GM12875 (cell line): ENCODE data around the gene ACR.
"Not testable (repeated sequence)": the region's sequence is repeated elsewhere in the genome, so short reads cannot be mapped to it uniquely, and the experiment has no call there.

Experiments
- H3K4me3 ChIP-seq: one replicate; pipeline ENCODE4 v1.5.1; 2011; ENCODE audit warnings: low read depth, low read length, control low read depth
- CTCF ChIP-seq: IDR thresholded peaks from 2 replicates; pipeline ENCODE4 v1.5.1; 2011; ENCODE audit warnings: low read depth, mild to moderate bottlenecking, control low read depth, inconsistent platforms, low read length, moderate library complexity, borderline replicate concordance; ENCODE audit not compliant: insufficient read depth

Gene ACR

GRCh38 chr22:50739894-50740293 is 1.9 kb downstream of the ACR start:
- H3K4me3 ChIP-seq, result no peak overlapping the region
- no peak for TF ChIP-seq CTCF

DNA sequence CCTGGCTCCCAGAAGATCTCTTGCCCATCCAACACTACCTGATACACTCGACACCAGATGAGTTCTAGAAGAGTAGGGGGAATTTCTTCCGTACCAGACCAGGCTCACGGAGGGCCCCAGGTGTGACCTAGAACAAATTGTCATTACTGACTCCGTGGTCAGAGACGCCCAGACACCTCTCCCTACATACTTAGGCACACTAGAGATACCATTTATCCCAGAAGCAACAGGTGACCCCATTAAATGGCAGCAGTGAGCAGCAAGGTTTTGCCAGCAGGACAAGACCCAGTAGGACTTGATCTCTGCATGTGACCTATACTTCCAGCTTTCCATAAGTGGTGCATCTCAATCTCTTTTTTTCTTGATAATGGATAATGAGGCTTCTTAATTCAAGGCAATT is 2.7 kb downstream of the ACR start:
- H3K4me3 ChIP-seq, result not testable (repeated sequence)

- not testable (repeated sequence) for H3K4me3 ChIP-seq
These were observed 6.4 kb downstream of the ACR start for GRCh38 chr22:50744424-50744823.

- H3K4me3 ChIP-seq, result not testable (repeated sequence)
These were observed 9.5 kb downstream of the ACR start for GRCh38 chr22:50747521-50747920.

DNA sequence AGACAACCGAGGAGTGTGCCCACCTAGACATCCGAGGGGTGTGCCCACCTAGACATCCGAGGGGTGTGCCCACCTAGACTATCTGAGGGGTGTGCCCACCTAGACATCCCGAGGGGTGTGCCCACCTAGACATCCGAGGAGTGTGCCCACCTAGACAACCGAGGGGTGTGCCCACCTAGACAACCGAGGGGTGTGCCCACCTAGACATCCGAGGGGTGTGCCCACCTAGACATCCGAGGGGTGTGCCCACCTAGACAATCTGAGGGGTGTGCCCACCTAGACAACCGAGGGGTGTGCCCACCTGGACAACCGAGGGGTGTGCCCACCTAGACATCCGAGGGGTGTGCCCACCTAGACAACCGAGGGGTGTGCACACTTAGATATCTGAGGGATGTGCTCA is 10.6 kb downstream of the ACR start:
- H3K4me3 ChIP-seq, result not testable (repeated sequence)

DNA sequence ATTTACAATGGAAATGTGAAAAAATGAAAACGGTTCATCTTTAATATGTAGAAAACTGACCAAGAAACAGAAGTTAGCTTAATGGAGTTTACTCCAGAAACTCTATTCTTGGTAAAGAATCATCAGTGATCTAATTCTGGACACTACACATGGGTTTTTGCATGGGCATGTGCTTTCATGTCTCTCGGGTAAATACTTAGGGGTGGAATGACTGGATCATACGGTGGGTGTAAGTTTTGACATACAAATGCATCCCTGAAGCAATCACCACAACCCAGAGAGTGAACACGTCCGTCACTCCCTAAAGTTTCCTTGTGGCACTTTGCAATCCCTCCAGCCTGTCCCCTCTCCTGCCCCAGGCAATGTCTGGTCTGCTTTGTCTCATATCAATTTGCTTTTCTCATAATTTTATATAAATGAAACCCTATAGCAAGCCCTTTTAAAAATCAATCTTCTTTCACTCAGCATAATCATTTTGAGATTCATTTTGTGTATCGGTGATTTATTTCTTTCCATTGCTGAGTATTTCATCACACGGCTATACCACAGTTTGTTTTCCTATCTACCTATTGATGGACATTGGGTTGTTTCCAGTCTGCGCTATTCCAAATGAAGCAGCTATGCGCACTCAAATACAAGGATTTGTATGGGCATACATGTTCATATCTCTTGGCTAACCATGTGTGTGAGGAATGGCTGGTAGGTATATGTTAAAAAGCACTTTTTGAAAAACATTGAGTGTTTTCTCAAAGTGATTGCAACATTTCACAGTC is 11.5 kb downstream of the ACR start:
- H3K4me3 ChIP-seq, result not testable (repeated sequence)

GRCh38 chr22:50755251-50755650 is 17.2 kb downstream of the ACR start:
- not testable (repeated sequence) for H3K4me3 ChIP-seq

DNA sequence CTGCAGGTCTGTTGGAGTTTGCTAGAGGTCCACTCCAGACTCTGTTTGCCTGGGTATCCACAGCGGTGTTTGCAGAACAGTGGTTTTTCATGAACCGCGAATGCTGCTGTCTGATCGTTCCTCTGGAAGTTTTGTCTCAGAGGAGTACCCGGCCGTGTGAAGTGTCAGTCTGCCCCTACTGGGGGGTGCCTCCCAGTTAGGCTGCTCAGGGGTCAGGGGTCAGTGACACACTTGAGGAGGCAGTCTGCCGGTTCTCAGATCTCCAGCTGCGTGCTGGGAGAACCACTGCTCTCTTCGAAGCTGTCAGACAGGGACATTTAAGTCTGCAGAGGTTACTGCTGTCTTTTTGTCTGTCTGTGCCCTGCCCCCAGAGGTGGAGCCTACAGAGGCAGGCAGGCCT is 18.4 kb downstream of the ACR start:
- not testable (repeated sequence) for H3K4me3 ChIP-seq

DNA sequence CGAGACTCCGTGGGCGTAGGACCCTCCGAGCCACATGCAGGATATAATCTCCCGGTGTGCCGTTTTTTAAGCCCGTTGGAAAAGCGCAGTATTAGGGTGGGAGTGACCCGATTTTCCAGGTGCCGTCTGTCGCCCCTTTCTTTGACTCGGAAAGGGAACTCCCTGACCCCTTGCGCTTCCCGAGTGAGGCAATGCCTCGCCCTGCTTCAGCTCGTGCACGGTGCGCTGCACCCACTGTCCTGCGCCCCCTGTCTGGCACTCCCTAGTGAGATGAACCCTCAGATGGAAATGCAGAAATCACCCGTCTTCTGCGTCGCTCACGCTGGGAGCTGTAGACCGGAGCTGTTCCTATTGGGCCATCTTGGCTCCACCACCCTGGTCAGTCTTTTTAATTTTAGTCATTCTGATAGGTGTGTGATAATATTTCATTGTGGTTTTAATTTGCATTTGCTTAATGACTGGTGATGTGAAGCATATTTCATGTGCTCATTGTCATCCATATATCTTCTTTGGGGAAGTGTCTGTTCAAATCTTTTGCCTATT is 19.0 kb downstream of the ACR start:
- peak; percentile 23; the same call in 1 of the 2 replicates for TF ChIP-seq CTCF
- H3K4me3 ChIP-seq, result not testable (repeated sequence)

DNA sequence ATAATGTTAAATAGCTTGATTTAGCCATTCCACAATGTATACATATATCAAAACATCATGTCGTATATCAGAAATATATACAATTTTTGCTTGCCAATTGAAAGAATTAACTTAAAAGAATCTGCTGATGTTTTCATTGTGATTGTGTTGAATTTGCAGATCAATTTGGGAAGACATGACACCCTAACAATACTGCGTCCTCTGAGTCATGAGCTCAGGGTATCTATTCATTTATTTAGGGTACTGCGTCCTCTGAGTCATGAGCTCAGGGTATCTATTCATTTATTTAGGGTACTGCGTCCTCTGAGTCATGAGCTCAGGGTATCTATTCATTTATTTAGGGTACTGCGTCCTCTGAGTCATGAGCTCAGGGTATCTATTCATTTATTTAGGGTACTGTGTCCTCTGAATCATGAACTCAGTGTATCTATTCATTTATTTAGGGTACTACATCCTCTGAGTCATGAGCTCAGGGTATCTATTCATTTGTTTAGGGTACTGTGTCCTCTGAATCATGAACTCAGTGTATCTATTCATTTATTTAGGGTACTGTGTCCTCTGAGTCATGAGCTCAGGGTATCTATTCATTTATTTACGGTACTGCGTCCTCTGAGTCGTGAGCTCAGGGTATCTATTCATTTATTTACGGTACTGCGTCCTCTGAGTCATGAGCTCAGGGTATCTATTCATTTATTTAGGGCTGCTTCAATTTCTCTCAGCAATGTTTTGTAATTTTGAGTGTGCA is 21.8 kb downstream of the ACR start:
- not testable (repeated sequence) for H3K4me3 ChIP-seq

GRCh38 chr22:50761829-50762228 is 23.8 kb downstream of the ACR start:
- H3K4me3 ChIP-seq, result not testable (repeated sequence)

GRCh38 chr22:50764288-50764687 is 26.3 kb downstream of the ACR start:
- H3K4me3 ChIP-seq, result not testable (repeated sequence)

DNA sequence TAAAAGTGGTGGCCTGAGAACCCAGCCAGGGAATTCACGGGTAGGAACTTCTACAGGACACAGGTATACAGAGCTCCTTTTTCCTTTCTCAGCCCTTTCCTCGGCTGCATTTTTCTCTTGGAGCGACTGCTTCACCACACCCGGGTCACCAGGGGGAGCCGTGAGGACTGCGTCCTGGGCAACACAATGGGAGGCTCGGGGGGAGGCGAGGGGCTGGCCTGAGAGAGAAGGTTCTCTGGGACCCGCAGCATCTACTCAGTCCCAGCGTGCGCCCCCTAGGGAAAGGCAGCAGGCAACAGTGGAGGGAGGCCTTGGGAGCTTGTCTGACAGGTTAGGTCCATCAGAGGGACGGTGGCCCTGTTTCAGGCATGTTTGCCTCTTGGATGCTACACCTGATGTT is 37.1 kb downstream of the ACR start:
- peak; percentile 34; the same call in 1 of the 2 replicates for TF ChIP-seq CTCF
- not testable (repeated sequence) for H3K4me3 ChIP-seq

GRCh38 chr22:50777631-50778030 is 39.6 kb downstream of the ACR start:
- not testable (repeated sequence) for H3K4me3 ChIP-seq

DNA sequence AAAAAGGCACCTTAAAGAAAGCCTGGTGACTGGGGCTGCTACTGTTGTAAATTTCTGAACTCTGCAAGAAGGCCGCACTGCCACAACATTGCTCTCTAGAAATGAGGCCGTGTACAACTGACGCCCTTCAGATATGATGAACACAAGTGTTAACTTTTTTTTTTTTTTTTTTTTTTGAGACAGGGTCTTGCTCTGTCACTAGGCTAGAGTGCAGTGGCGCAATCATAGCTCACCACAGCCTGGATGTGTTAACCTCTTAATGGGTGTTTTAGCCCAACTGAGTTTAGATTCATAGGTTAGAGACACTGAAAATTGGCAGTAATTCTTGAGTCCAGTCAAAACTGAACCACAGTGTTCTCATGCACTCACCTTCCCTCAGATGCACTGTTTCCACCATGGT is 42.2 kb downstream of the ACR start:
- H3K4me3 ChIP-seq, result not testable (repeated sequence)

DNA sequence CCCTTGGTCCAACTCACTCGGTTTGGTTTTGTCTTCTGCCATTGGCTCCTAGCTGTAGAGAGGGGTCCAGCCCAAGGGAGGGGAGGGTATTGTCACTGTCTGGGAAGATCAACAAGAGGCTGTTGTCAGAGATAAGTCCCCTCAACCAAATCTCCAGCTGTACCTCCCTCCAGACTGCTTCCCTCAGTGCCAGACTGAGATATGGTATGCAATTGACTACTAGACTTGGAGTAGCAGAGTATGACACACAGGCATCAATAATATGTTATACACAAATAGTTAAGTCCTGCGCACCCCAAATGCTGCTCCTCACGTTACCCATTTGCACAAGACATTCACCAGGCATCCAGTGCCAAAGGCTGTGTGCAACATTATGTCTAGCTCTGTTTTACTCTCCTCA is 44.2 kb downstream of the ACR start:
- not testable (repeated sequence) for H3K4me3 ChIP-seq
